Measurements from ENCODE around the gene PDZD2.

DNA sequence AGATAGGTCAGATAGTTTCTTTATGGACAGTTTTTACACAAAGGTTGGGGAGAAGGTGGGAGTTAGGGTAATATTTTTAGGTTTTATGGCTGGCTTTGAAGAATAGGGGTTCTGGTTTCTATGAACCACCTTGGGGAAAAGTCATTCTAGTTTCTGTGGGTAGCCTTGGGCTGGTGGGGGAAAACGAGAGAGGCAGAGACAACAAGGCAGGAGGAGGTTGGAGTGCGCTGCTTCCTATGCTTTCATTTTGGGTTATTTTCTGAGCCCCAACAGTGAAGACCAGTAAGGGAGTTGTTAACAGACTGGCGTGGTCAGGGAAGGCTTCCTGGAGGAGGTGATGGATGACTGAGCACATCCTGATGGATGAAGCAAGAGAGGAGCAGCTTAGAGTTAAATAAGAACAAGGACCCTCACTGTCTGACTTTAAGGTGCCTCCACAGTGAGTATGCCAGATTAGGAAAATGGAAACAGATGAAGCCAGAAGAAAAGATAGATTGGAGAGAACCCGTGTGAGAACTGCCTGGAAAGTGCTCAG, 81.9 kb downstream of the PDZD2 start:
- TF ChIP-seq, protein P1, sequence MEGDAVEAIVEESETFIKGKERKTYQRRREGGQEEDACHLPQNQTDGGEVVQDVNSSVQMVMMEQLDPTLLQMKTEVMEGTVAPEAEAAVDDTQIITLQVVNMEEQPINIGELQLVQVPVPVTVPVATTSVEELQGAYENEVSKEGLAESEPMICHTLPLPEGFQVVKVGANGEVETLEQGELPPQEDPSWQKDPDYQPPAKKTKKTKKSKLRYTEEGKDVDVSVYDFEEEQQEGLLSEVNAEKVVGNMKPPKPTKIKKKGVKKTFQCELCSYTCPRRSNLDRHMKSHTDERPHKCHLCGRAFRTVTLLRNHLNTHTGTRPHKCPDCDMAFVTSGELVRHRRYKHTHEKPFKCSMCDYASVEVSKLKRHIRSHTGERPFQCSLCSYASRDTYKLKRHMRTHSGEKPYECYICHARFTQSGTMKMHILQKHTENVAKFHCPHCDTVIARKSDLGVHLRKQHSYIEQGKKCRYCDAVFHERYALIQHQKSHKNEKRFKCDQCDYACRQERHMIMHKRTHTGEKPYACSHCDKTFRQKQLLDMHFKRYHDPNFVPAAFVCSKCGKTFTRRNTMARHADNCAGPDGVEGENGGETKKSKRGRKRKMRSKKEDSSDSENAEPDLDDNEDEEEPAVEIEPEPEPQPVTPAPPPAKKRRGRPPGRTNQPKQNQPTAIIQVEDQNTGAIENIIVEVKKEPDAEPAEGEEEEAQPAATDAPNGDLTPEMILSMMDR (IDR thresholded peaks at IDR 0.05), result no peak
- TF ChIP-seq POLR2A (IDR thresholded peaks at IDR 0.05; ENCODE audit: low read depth), result no peak

Data from esophagus muscularis mucosa (tissue), 3 donors.